Measurements from ENCODE around the gene OXA1L. TPM values are rescaled to one million over a fixed set of nuclear protein-coding genes. Genes with fewer than 3 reads are reported as not detected.
"Not testable (repeated sequence)": the region's sequence is repeated elsewhere in the genome, so short reads cannot be mapped to it uniquely, and the experiment has no call there.

Gene OXA1L
- total RNA-seq, 1 experiment from 2014 or later, result 146 TPM

- Histone ChIP-seq H3K27ac (ENCODE audit: low read length) (no peak overlapping the region), H3K4me1 (ENCODE audit: insufficient read depth, low read length) (peaks cover 7% of the 10 kb centered on the region), H3K27me3 (ENCODE audit: low read length) (peaks cover 11% of the 10 kb centered on the region), H3K9ac (ENCODE audit: low read length) (no peak overlapping the region), H3K79me2 (ENCODE audit: low read length) (no peaks in the 10 kb centered on the region), H3K9me2 (replicated peaks; ENCODE audit: low read length) (no peaks in the 10 kb centered on the region), H3K9me3 (ENCODE audit: low read length) (no peaks in the 10 kb centered on the region), H3K36me3 (ENCODE audit: low read depth, low read length) (no peaks in the 10 kb centered on the region), H3F3A (ENCODE audit: low read length, unreplicated experiment) (no peaks in the 10 kb centered on the region), H3K4me3 (ENCODE audit: low read length) (no peak overlapping the region), H3K4me2 (ENCODE audit: low read length) (no peak overlapping the region), H2AFZ (ENCODE audit: low read length) (no peak overlapping the region), H4K20me1 (ENCODE audit: low read length) (no peaks in the 10 kb centered on the region)
- no peak for DNase-seq
- POLR2A ChIA-PET (ENCODE audit: unreplicated experiment), result no interaction called here
- CTCF ChIA-PET, result no interaction called here
- ATAC-seq, result no peak
- intact Hi-C loops (cut with micrococcal nuclease), result no loop called here
- no peak for TF ChIP-seq EZH2phosphoT487 (IDR thresholded peaks at IDR 0.05; ENCODE audit: borderline replicate concordance, low read length)
- no peak for TF ChIP-seq CTCF (conservative IDR thresholded peaks at IDR 0.05; ENCODE audit: low read depth, low read length)
- BruUV-seq (replicated peaks), result no TSS peak
Measured at GRCh38 chr14:22721213-22721612, 45.3 kb upstream of the OXA1L start.

GRCh38 chr14:22723815-22724214, 42.7 kb upstream of the OXA1L start:
- Histone ChIP-seq H3F3A (ENCODE audit: low read length, unreplicated experiment) (no peaks in the 10 kb centered on the region), H3K79me2 (ENCODE audit: low read length) (no peaks in the 10 kb centered on the region), H3K9me3 (ENCODE audit: low read length) (no peaks in the 10 kb centered on the region), H3K9ac (ENCODE audit: low read length) (no peak overlapping the region), H3K4me2 (ENCODE audit: low read length) (no peak overlapping the region), H3K4me3 (ENCODE audit: low read length) (no peak overlapping the region), H3K27me3 (ENCODE audit: low read length) (peaks cover 11% of the 10 kb centered on the region), H3K9me2 (replicated peaks; ENCODE audit: low read length) (no peaks in the 10 kb centered on the region), H3K36me3 (ENCODE audit: low read depth, low read length) (no peaks in the 10 kb centered on the region), H2AFZ (ENCODE audit: low read length) (no peak overlapping the region), H3K4me1 (ENCODE audit: insufficient read depth, low read length) (no peaks in the 10 kb centered on the region), H3K27ac (ENCODE audit: low read length) (no peak overlapping the region), H4K20me1 (ENCODE audit: low read length) (no peaks in the 10 kb centered on the region)
- ChIA-PET CTCF (interaction anchor here (0.5 to 0.6 kb wide), 2 partner anchors 68 to 466 kb away, joined by 3 to 8 read pairs; no protein-coding TSS in a partner anchor), POLR2A (ENCODE audit: unreplicated experiment) (no interaction called here)
- no TSS peak for BruUV-seq (replicated peaks)
- ATAC-seq (no peak), DNase-seq (no peak)
- intact Hi-C loops (cut with micrococcal nuclease), result no loop called here
- no peak for TF ChIP-seq EZH2 (IDR thresholded peaks at IDR 0.05; ENCODE audit: low read length, unreplicated experiment)
- no peak for TF ChIP-seq EZH2phosphoT487 (IDR thresholded peaks at IDR 0.05; ENCODE audit: borderline replicate concordance, low read length)
- no peak for TF ChIP-seq CTCF (conservative IDR thresholded peaks at IDR 0.05; ENCODE audit: low read depth, low read length)

- H4K20me1 ChIP-seq (ENCODE audit: low read length); H3K4me1 ChIP-seq (ENCODE audit: insufficient read depth, low read length); H3K27me3 ChIP-seq (ENCODE audit: low read length); H3K4me3 ChIP-seq (ENCODE audit: low read length); H3K27ac ChIP-seq (ENCODE audit: low read length); H3K79me2 ChIP-seq (ENCODE audit: low read length); intact Hi-C loops (cut with micrococcal nuclease); H3K4me2 ChIP-seq (ENCODE audit: low read length); H3F3A ChIP-seq (ENCODE audit: low read length, unreplicated experiment); ATAC-seq; H3K36me3 ChIP-seq (ENCODE audit: low read depth, low read length); CTCF ChIA-PET; H3K9me3 ChIP-seq (ENCODE audit: low read length); H3K9ac ChIP-seq (ENCODE audit: low read length); H2AFZ ChIP-seq (ENCODE audit: low read length); DNase-seq; BruUV-seq (replicated peaks); H3K9me2 ChIP-seq (replicated peaks; ENCODE audit: low read length); POLR2A ChIA-PET (ENCODE audit: unreplicated experiment): not testable (repeated sequence)
Measured at GRCh38 chr14:22724847-22725246, 41.6 kb upstream of the OXA1L start.

GRCh38 chr14:22725374-22725773, 41.1 kb upstream of the OXA1L start:
- BruUV-seq (replicated peaks); H3K4me3 ChIP-seq (ENCODE audit: low read length); H3K4me2 ChIP-seq (ENCODE audit: low read length); H3K36me3 ChIP-seq (ENCODE audit: low read depth, low read length); intact Hi-C loops (cut with micrococcal nuclease); H3K27me3 ChIP-seq (ENCODE audit: low read length); H2AFZ ChIP-seq (ENCODE audit: low read length); ATAC-seq; POLR2A ChIA-PET (ENCODE audit: unreplicated experiment); H3K9me2 ChIP-seq (replicated peaks; ENCODE audit: low read length); H3F3A ChIP-seq (ENCODE audit: low read length, unreplicated experiment); H3K79me2 ChIP-seq (ENCODE audit: low read length); CTCF ChIA-PET; H3K27ac ChIP-seq (ENCODE audit: low read length); H3K9me3 ChIP-seq (ENCODE audit: low read length); H3K9ac ChIP-seq (ENCODE audit: low read length); DNase-seq; H4K20me1 ChIP-seq (ENCODE audit: low read length); H3K4me1 ChIP-seq (ENCODE audit: insufficient read depth, low read length): not testable (repeated sequence)

All from PC-3 (cell line).